Keratinocyte (primary cell): Measurements from ENCODE around the gene LGALS7.

ENCODE experiments used
- EZH2 ChIP-seq: IDR thresholded peaks from one replicate; pipeline ENCODE4 v1.6.1; 2012; ENCODE audit warnings: inconsistent platforms, mild to moderate bottlenecking, low read length, moderate library complexity
- TF ChIP-seq, protein P1 (sequence below), 3 experiments: IDR thresholded peaks in 1 of 3; conservative IDR thresholded peaks in 1 of 3; optimal IDR thresholded peaks in 1 of 3; 2 replicates in 2 of 3; 3 replicates in 1 of 3; pipeline versions ENCODE3 to v1.5.1; 2011; ENCODE audit warnings: low read length in 3 of 3, mild to moderate bottlenecking in 3 of 3, moderate library complexity in 2 of 3, control low read depth in 1 of 3, inconsistent platforms in 1 of 3; ENCODE audit not compliant: insufficient read depth in 2 of 3; ENCODE audit errors: extremely low read depth in 1 of 3

GRCh38 chr19:38723606-38723965 lies 49.7 kb downstream of the LGALS7 start:
- TF ChIP-seq, protein P1, sequence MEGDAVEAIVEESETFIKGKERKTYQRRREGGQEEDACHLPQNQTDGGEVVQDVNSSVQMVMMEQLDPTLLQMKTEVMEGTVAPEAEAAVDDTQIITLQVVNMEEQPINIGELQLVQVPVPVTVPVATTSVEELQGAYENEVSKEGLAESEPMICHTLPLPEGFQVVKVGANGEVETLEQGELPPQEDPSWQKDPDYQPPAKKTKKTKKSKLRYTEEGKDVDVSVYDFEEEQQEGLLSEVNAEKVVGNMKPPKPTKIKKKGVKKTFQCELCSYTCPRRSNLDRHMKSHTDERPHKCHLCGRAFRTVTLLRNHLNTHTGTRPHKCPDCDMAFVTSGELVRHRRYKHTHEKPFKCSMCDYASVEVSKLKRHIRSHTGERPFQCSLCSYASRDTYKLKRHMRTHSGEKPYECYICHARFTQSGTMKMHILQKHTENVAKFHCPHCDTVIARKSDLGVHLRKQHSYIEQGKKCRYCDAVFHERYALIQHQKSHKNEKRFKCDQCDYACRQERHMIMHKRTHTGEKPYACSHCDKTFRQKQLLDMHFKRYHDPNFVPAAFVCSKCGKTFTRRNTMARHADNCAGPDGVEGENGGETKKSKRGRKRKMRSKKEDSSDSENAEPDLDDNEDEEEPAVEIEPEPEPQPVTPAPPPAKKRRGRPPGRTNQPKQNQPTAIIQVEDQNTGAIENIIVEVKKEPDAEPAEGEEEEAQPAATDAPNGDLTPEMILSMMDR (optimal IDR thresholded peaks at IDR 0.05 in 1 of 3, IDR thresholded peaks at IDR 0.05 in 1 of 3, conservative IDR thresholded peaks at IDR 0.05 in 1 of 3; ENCODE audit: extremely low read depth in 1 of 3, insufficient read depth in 2 of 3, low read length in 3 of 3): no peak
- no peak for TF ChIP-seq EZH2
